B cell (primary cell): ENCODE data around the gene PREX1.

Source experiments
- CTCF ChIP-seq: fragments of 200-600 bp; IDR thresholded peaks from one replicate; pipeline ENCODE4 v1.8.0; 2022; ENCODE audit warnings: antibody characterized with exemption, mild to moderate bottlenecking
- EZH2 ChIP-seq: IDR thresholded peaks from 2 replicates; pipeline ENCODE4 v1.6.1; 2012; ENCODE audit warnings: borderline replicate concordance, low read depth, mild to moderate bottlenecking, moderate library complexity, low read length; ENCODE audit not compliant: insufficient read depth, poor library complexity, severe bottlenecking

GRCh38 chr20:48690888-48691287 lies 136.9 kb downstream of the PREX1 start:
- TF ChIP-seq CTCF = no peak
- no peak for TF ChIP-seq EZH2
